ENCODE data around the gene IDH3A.

DNA sequence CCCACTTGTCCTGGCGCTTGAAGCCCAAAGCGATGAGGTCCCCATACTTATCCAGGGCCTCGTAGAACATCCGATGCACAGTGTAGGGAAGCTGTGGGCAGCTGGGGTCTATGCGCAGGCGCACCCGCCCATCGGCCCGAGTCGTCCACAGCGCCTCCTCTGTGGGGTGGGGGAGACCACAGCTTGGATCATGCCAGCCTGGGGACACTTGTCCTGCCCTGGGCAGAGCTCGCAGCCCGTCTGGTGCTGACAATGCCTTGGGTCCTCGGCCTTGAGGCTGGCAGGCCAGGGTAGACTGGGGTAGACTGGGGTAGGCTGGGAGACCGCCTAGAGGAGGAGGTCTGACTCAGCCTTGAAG, 45.4 kb downstream of the IDH3A start:
- TF ChIP-seq, protein P1, sequence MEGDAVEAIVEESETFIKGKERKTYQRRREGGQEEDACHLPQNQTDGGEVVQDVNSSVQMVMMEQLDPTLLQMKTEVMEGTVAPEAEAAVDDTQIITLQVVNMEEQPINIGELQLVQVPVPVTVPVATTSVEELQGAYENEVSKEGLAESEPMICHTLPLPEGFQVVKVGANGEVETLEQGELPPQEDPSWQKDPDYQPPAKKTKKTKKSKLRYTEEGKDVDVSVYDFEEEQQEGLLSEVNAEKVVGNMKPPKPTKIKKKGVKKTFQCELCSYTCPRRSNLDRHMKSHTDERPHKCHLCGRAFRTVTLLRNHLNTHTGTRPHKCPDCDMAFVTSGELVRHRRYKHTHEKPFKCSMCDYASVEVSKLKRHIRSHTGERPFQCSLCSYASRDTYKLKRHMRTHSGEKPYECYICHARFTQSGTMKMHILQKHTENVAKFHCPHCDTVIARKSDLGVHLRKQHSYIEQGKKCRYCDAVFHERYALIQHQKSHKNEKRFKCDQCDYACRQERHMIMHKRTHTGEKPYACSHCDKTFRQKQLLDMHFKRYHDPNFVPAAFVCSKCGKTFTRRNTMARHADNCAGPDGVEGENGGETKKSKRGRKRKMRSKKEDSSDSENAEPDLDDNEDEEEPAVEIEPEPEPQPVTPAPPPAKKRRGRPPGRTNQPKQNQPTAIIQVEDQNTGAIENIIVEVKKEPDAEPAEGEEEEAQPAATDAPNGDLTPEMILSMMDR (IDR thresholded peaks at IDR 0.05), result no peak
- no peak for TF ChIP-seq EP300 (IDR thresholded peaks at IDR 0.05; ENCODE audit: low read depth)
- TF ChIP-seq POLR2AphosphoS5 (IDR thresholded peaks at IDR 0.05), result no peak
- no peak for TF ChIP-seq POLR2A (IDR thresholded peaks at IDR 0.05)
